Measurements from ENCODE around the gene MAOA. TPM values are rescaled to one million over a fixed set of nuclear protein-coding genes. Genes with fewer than 3 reads are reported as not detected.

The MAOA gene
- total RNA-seq, 4 donors from 2014 or later, result 299 to 636 (median 361) TPM

GRCh38 chrX:43728002-43728401 lies 71.9 kb downstream of the MAOA start:
- no peaks in the 10 kb centered on the region for H3K27me3 ChIP-seq
- DNase-seq (ENCODE audit: extremely low spot score), result no peak
- peaks cover 0 to 9% (median 0%) of the 10 kb centered on the region in 4 donors for H3K9me3 ChIP-seq
- no peak for TF ChIP-seq POLR2AphosphoS5 (IDR thresholded peaks at IDR 0.05)
- TF ChIP-seq CTCF (IDR thresholded peaks at IDR 0.05), result no peak
- no peak for TF ChIP-seq POLR2A (IDR thresholded peaks at IDR 0.05; ENCODE audit: low read depth)
- TF ChIP-seq EP300 (IDR thresholded peaks at IDR 0.05), result no peak
- no peaks in the 10 kb centered on the region for H3K4me1 ChIP-seq
- H3K27ac ChIP-seq (replicated peaks in 1 of 4), result no peak overlapping the region
- peaks cover 14 to 37% (median 23%) of the 10 kb centered on the region in 4 donors for H3K36me3 ChIP-seq
- WGBS, result 76% methylated on average over 5 of the region's 5 CpGs
- H3K4me3 ChIP-seq, result no peak overlapping the region
- intact Hi-C loops (cut with DNase I), result no loop called here

DNA sequence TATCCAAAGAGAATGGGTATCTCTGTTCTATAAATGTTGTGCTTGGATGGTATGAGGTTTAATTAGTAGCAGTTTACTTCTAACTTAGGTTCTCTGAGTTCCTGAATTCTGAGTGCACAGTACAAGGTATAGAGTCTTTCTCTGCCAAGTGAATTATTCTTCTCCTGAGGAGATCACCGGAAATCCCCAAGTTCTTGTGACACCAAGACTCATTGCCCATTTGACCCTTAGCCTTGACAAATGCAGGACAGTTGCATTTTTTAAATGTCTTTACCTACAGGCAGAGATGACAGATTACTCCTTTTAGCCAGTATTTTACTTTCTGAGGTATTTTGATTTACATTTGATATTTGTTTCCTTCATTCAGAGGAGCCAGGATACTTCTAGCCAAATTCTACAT lies 72.9 kb downstream of the MAOA start:
- no peaks in the 10 kb centered on the region for H3K9me3 ChIP-seq
- TF ChIP-seq CTCF (IDR thresholded peaks at IDR 0.05) (no peak), EP300 (IDR thresholded peaks at IDR 0.05) (no peak), POLR2AphosphoS5 (IDR thresholded peaks at IDR 0.05) (no peak), POLR2A (IDR thresholded peaks at IDR 0.05; ENCODE audit: low read depth) (no peak)
- intact Hi-C loops (cut with DNase I), result no loop called here
- H3K4me3 ChIP-seq, result no peak overlapping the region
- WGBS, result 88% methylated on average over 1 of the region's 1 CpG
- H3K27ac ChIP-seq (replicated peaks in 1 of 4), result no peak overlapping the region
- H3K36me3 ChIP-seq, result peaks cover 14 to 44% (median 30%) of the 10 kb centered on the region in 4 donors
- DNase-seq (ENCODE audit: extremely low spot score), result no peak
- no peaks in the 10 kb centered on the region for H3K27me3 ChIP-seq
- H3K4me1 ChIP-seq, result no peaks in the 10 kb centered on the region

DNA sequence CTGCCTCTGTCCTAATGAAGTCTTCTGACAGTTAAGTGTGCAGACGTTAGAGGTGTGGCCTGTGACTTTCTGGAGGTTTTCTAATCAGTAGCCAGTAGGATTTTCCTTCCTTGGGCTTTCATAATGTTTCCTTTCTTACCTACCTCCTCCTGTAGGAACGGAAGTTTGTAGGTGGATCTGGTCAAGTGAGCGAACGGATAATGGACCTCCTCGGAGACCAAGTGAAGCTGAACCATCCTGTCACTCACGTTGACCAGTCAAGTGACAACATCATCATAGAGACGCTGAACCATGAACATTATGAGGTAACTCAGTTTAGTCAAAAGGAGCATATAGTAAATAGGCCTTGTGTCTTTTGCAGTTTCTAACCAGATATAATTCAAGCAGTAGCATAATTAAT lies 75.0 kb downstream of the MAOA start:
- WGBS, result 89% methylated on average over 7 of the region's 7 CpGs
- H3K9me3 ChIP-seq, result no peaks in the 10 kb centered on the region
- H3K27ac ChIP-seq (replicated peaks in 1 of 4), result no peak overlapping the region
- no peak for DNase-seq (ENCODE audit: extremely low spot score)
- TF ChIP-seq CTCF (IDR thresholded peaks at IDR 0.05), result no peak
- no peak for TF ChIP-seq POLR2A (IDR thresholded peaks at IDR 0.05; ENCODE audit: low read depth)
- TF ChIP-seq EP300 (IDR thresholded peaks at IDR 0.05), result no peak
- no peak for TF ChIP-seq POLR2AphosphoS5 (IDR thresholded peaks at IDR 0.05)
- no peak overlapping the region for H3K4me3 ChIP-seq
- H3K27me3 ChIP-seq, result no peaks in the 10 kb centered on the region
- H3K4me1 ChIP-seq, result no peaks in the 10 kb centered on the region
- intact Hi-C loops (cut with DNase I), result no loop called here
- H3K36me3 ChIP-seq, result peaks cover 14 to 56% (median 34%) of the 10 kb centered on the region in 4 donors

GRCh38 chrX:43733699-43734098 lies 77.6 kb downstream of the MAOA start:
- WGBS, result 90% methylated on average over 1 of the region's 1 CpG
- H3K4me1 ChIP-seq, result no peaks in the 10 kb centered on the region
- no peaks in the 10 kb centered on the region for H3K27me3 ChIP-seq
- intact Hi-C loops (cut with DNase I), result no loop called here
- H3K4me3 ChIP-seq, result no peak overlapping the region
- DNase-seq (ENCODE audit: extremely low spot score), result no peak
- H3K9me3 ChIP-seq, result no peaks in the 10 kb centered on the region
- H3K27ac ChIP-seq (replicated peaks in 1 of 4), result no peak overlapping the region
- H3K36me3 ChIP-seq, result peaks cover 19 to 61% (median 43%) of the 10 kb centered on the region in 4 donors
- no peak for TF ChIP-seq EP300 (IDR thresholded peaks at IDR 0.05)
- TF ChIP-seq CTCF (IDR thresholded peaks at IDR 0.05), result no peak
- TF ChIP-seq POLR2AphosphoS5 (IDR thresholded peaks at IDR 0.05), result no peak

GRCh38 chrX:43734444-43734843 lies 78.3 kb downstream of the MAOA start:
- WGBS, result 92% methylated on average over 1 of the region's 1 CpG
- Histone ChIP-seq H3K36me3 (peaks cover 19 to 65% (median 43%) of the 10 kb centered on the region in 4 donors), H3K27me3 (no peaks in the 10 kb centered on the region), H3K4me3 (no peak overlapping the region), H3K9me3 (no peaks in the 10 kb centered on the region), H3K27ac (replicated peaks in 1 of 4) (no peak overlapping the region), H3K4me1 (no peaks in the 10 kb centered on the region)
- TF ChIP-seq CTCF (IDR thresholded peaks at IDR 0.05) (no peak), POLR2A (IDR thresholded peaks at IDR 0.05; ENCODE audit: low read depth) (no peak), EP300 (IDR thresholded peaks at IDR 0.05) (no peak), POLR2AphosphoS5 (IDR thresholded peaks at IDR 0.05) (no peak)
- DNase-seq (ENCODE audit: extremely low spot score), result no peak
- intact Hi-C loops (cut with DNase I), result no loop called here

All from esophagus muscularis mucosa (tissue), 4 donors.